DOHH2 (cell line): ENCODE measurements around the gene ADAT1.

Experiments used
- EZH2phosphoT487 ChIP-seq: fragments of 200-600 bp; sonication (generic); IDR thresholded peaks from 2 replicates; pipeline ENCODE4 v1.6.1; 2017; ENCODE audit warnings: borderline replicate concordance, mild to moderate bottlenecking, antibody characterized with exemption, low read length, moderate library complexity, mixed read lengths
- TF ChIP-seq, protein P1 (sequence below): fragments of 200-600 bp; sonication (generic); IDR thresholded peaks from one replicate; pipeline ENCODE4 v1.5.1; 2014; ENCODE audit warnings: antibody characterized with exemption, mild to moderate bottlenecking, low read depth, low read length; ENCODE audit not compliant: poor library complexity, severe bottlenecking

DNA sequence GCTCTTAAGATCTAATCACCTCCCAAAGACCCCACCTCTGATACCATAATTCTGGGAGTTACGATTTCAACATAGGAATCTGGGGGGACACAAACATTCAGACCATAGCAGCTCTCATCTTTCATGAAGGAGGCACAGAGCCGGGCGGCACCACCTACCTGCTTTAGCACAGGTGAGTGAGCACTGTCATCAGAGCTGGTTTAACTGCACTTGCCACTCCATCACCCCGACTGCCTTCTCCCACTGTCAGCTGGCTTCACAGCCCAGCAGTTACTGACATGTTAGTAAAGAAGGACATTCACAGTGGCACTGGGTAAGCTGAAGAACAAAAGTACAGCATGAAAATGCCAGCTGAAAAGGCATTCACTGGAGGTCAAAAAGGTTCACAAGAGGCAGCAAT, 34.4 kb downstream of the ADAT1 start:
- TF ChIP-seq, protein P1, sequence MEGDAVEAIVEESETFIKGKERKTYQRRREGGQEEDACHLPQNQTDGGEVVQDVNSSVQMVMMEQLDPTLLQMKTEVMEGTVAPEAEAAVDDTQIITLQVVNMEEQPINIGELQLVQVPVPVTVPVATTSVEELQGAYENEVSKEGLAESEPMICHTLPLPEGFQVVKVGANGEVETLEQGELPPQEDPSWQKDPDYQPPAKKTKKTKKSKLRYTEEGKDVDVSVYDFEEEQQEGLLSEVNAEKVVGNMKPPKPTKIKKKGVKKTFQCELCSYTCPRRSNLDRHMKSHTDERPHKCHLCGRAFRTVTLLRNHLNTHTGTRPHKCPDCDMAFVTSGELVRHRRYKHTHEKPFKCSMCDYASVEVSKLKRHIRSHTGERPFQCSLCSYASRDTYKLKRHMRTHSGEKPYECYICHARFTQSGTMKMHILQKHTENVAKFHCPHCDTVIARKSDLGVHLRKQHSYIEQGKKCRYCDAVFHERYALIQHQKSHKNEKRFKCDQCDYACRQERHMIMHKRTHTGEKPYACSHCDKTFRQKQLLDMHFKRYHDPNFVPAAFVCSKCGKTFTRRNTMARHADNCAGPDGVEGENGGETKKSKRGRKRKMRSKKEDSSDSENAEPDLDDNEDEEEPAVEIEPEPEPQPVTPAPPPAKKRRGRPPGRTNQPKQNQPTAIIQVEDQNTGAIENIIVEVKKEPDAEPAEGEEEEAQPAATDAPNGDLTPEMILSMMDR = no peak
- TF ChIP-seq EZH2phosphoT487 = no peak
